Peyer's patch (tissue), 4 donors: ENCODE measurements around the gene RGS7BP.

Source experiments
- CTCF ChIP-seq, 6 experiments: fragments of 450-650 bp in 4 of 6; fragments of 200-600 bp in 2 of 6; sonication (generic) in 1 of 6; IDR thresholded peaks; one replicate each; pipeline ENCODE4 v1.5.1; 2017 to 2019; ENCODE audit warnings: antibody characterized with exemption in 6 of 6, mild to moderate bottlenecking in 3 of 6, moderate library complexity in 1 of 6
- POLR2A ChIP-seq, 2 donors: fragments of 450-650 bp; IDR thresholded peaks; one replicate each; pipeline ENCODE4 v1.5.1; 2017; ENCODE audit warnings: antibody characterized with exemption in 2 of 2, mild to moderate bottlenecking in 2 of 2, moderate library complexity in 2 of 2

- TF ChIP-seq CTCF (IDR thresholded peaks at IDR 0.05) (no peak), POLR2A (IDR thresholded peaks at IDR 0.05) (no peak)
These were observed 117.2 kb downstream of the RGS7BP start for GRCh38 chr5:64622991-64623390.
